Natural killer cell (primary cell): ENCODE results near the gene TRMT1. TPM values are rescaled to one million over a fixed set of nuclear protein-coding genes. Genes with fewer than 3 reads are reported as not detected.

ENCODE experiments used
- ATAC-seq, 3 donors: fragments of 150-1000 bp in 2 of 3; fragments of 200-7000 bp in 1 of 3; cut with Tn5 transposase; 1 replicate in 1 of 3; 2 replicates in 2 of 3; pipeline ENCODE4 v1.10.0; 2021; ENCODE audit warnings: mild to moderate bottlenecking in 2 of 3, moderate library complexity in 2 of 3
- DNase-seq, 2 donors: peaks; one replicate each; pipeline versions ENCODE4 v3.0.0 to v3.0.0-alpha.2; 2013 to 2021; ENCODE audit warnings: mixed read lengths in 1 of 2
- H3K27ac ChIP-seq: one replicate; pipeline ENCODE4 v1.5.1; 2013; ENCODE audit warnings: mild to moderate bottlenecking, low read length
- H3K27me3 ChIP-seq: one replicate; pipeline ENCODE4 v1.6.1; 2013; ENCODE audit warnings: low read length; ENCODE audit not compliant: control insufficient read depth, insufficient read depth
- H3K36me3 ChIP-seq: one replicate; pipeline ENCODE4 v1.6.1; 2013; ENCODE audit warnings: low read length; ENCODE audit not compliant: control insufficient read depth, insufficient read depth
- H3K4me1 ChIP-seq: one replicate; pipeline ENCODE4 v1.6.1; 2013; ENCODE audit warnings: low read length; ENCODE audit not compliant: control insufficient read depth, insufficient read depth
- H3K4me3 ChIP-seq: one replicate; pipeline ENCODE4 v1.5.1; 2013; ENCODE audit warnings: low read length
- H3K9me3 ChIP-seq: one replicate; pipeline ENCODE4 v1.6.1; 2013; ENCODE audit warnings: low read length; ENCODE audit not compliant: control insufficient read depth, insufficient read depth
- H3K27ac Mint-ChIP-seq, 2 donors: one replicate each; pipeline ENCODE4 v1.8.0; 2022; ENCODE audit warnings: mild to moderate bottlenecking in 2 of 2, mixed read lengths in 2 of 2, moderate library complexity in 1 of 2
- H3K27me3 Mint-ChIP-seq, 2 donors: one replicate each; pipeline ENCODE4 v1.8.0; 2022; ENCODE audit warnings: low read depth in 2 of 2, mixed read lengths in 2 of 2
- H3K36me3 Mint-ChIP-seq: one replicate; pipeline ENCODE4 v1.8.0; 2022; ENCODE audit warnings: mixed read lengths
- H3K4me1 Mint-ChIP-seq, 2 donors: one replicate each; pipeline ENCODE4 v1.8.0; 2022; ENCODE audit warnings: mixed read lengths in 2 of 2
- H3K4me3 Mint-ChIP-seq: one replicate; pipeline ENCODE4 v1.8.0; 2022; ENCODE audit warnings: mild to moderate bottlenecking, moderate library complexity, mixed read lengths
- H3K9me3 Mint-ChIP-seq, 2 donors: one replicate each; pipeline ENCODE4 v1.8.0; 2022; ENCODE audit warnings: mixed read lengths in 2 of 2
- WGBS: methylation state at CpG from one replicate; pipeline ENCODE4 v1.1.7; 2013; ENCODE audit warnings: missing lambda C conversion rate; ENCODE audit not compliant: insufficient coverage; 5-methylcytosine and 5-hydroxymethylcytosine counted together
- intact Hi-C: fragments of 100-400 bp; cut with micrococcal nuclease; formaldehyde crosslinking; loops from one replicate; pipeline ENCODE4 v1.14.2; 2022
- total RNA-seq, 4 donors: library from RNA; stranded (reverse); fragments of 120-200 nt in 1 of 4; gene quantifications; one replicate each; pipeline versions ENCODE4 v1.2.3 to v1.2.4, GENCODE V29; 2013 to 2022
- TF ChIP-seq, protein P1 (sequence below): fragments of 200-600 bp; IDR thresholded peaks from one replicate; pipeline ENCODE4 v1.8.0; 2022; ENCODE audit warnings: antibody characterized with exemption

The TRMT1 gene
- total RNA-seq, 3 donors from 2014 or later (not counting 1 experiment from before 2014, with no cell fraction given), result 33.8 to 48.5 (median 42.2) TPM

GRCh38 chr19:13089857-13090507, 26.6 kb downstream of the TRMT1 start:
- Mint-ChIP-seq H3K27me3 (peaks cover 0 to 20% of the 10 kb centered on the region in 2 donors), H3K36me3 (no peaks in the 10 kb centered on the region), H3K27ac (no peak overlapping the region), H3K9me3 (no peaks in the 10 kb centered on the region), H3K4me1 (peaks cover 0 to 4% of the 10 kb centered on the region in 2 donors), H3K4me3 (no peak overlapping the region)
- H3K27me3 ChIP-seq, result peaks cover 7% of the 10 kb centered on the region
- ATAC-seq (no peak), DNase-seq (no peak)
- H3K4me3 ChIP-seq, result no peak overlapping the region
- TF ChIP-seq, protein P1, sequence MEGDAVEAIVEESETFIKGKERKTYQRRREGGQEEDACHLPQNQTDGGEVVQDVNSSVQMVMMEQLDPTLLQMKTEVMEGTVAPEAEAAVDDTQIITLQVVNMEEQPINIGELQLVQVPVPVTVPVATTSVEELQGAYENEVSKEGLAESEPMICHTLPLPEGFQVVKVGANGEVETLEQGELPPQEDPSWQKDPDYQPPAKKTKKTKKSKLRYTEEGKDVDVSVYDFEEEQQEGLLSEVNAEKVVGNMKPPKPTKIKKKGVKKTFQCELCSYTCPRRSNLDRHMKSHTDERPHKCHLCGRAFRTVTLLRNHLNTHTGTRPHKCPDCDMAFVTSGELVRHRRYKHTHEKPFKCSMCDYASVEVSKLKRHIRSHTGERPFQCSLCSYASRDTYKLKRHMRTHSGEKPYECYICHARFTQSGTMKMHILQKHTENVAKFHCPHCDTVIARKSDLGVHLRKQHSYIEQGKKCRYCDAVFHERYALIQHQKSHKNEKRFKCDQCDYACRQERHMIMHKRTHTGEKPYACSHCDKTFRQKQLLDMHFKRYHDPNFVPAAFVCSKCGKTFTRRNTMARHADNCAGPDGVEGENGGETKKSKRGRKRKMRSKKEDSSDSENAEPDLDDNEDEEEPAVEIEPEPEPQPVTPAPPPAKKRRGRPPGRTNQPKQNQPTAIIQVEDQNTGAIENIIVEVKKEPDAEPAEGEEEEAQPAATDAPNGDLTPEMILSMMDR, result no peak
- no peaks in the 10 kb centered on the region for H3K9me3 ChIP-seq
- H3K36me3 ChIP-seq, result no peaks in the 10 kb centered on the region
- intact Hi-C loops, result no loop called here
- WGBS, result 93% methylated on average over 12 of the region's 12 CpGs
- peaks cover 12% of the 10 kb centered on the region for H3K4me1 ChIP-seq
- H3K27ac ChIP-seq, result no peak overlapping the region

DNA sequence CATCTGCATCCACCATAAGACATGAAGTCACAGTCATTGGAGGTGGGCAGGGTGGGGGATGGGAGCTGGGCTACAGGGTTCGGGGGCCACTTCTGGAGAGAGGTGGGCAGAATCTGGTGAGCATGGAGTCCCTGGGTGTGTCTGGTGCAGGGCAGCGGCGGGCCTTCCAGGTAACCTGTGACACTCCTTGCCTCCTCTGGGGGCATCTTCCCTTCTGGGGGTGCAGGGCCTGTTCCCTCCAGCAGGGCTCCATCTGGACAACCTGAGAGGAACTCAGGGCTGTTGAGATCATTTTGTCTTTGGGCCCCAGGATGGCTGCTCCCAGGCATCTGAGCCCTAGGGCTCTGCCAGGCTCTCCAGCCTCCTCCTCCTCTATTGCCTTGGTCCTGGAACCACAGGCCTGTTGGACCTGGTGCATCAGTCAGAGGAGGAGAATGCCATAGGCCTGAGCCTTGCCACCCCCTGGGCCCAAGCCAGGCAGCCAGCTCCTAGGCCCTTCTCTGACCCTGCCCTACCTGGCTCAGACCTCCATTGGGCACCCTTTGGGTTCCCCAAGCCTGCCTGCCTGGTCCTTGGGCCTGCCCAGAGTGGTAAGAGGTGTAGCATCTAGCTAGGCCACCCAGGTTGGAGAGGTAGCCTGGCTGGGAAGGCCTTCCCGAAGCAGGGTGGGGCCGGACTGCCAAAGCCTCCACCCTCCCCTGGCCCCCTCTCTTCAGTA, 27.2 kb downstream of the TRMT1 start:
- intact Hi-C loops, result no loop called here
- no peaks in the 10 kb centered on the region for H3K36me3 ChIP-seq
- no peak overlapping the region for H3K4me3 ChIP-seq
- no peak overlapping the region for H3K4me3 Mint-ChIP-seq
- ATAC-seq, result peak in 2 of 3 donors; percentile 34 to 37
- H3K4me1 Mint-ChIP-seq, result no peaks in the 10 kb centered on the region
- TF ChIP-seq, protein P1, result no peak
- no peak overlapping the region for H3K27ac Mint-ChIP-seq
- no peaks in the 10 kb centered on the region for H3K36me3 Mint-ChIP-seq
- peaks cover 5% of the 10 kb centered on the region for H3K4me1 ChIP-seq
- peaks cover 0 to 20% of the 10 kb centered on the region in 2 donors for H3K27me3 Mint-ChIP-seq
- H3K9me3 Mint-ChIP-seq, result no peaks in the 10 kb centered on the region
- H3K27me3 ChIP-seq, result peaks cover 4% of the 10 kb centered on the region
- DNase-seq, result peak in 1 of 2 donors; percentile 44
- 94% methylated on average over 5 of the region's 5 CpGs for WGBS
- no peaks in the 10 kb centered on the region for H3K9me3 ChIP-seq
- H3K27ac ChIP-seq, result no peak overlapping the region

DNA sequence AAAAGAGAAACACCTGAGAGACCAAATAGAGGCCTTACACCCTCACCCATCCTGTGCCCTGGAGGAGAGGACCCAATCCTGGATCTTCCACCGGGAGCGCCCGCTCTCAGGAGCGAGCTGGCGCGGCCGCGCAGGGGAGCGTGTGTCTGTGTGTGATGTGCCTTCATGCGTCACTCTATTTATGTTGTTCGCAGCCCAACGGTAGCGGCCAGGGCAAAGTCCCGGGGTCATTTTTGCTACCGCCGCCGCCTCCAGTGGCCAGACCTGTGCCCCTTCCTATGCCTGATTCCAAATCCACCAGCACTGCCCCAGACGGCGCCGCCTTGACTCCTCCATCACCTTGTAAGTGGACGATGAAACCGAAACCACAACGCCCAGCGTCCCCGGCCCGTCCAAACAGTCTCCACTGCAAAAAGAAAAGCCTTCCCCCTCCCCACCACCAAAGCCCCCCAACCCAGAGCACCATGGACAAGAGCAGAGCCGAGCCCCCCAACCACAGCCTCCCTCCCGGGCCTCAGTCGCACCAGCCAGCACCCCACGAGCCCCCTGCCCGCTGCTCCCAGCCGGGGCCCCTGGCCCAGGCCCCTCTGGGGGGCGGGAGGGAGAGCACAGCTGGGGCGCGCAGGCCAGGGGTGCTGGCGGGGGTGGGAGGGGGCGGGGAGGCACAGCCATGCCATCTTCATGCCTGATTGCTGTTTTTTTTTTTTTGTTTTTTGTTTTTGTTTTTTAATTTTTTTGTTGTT, 28.6 kb downstream of the TRMT1 start:
- no peaks in the 10 kb centered on the region for H3K9me3 ChIP-seq
- no peaks in the 10 kb centered on the region for H3K27me3 ChIP-seq
- Mint-ChIP-seq H3K36me3 (no peaks in the 10 kb centered on the region), H3K9me3 (no peaks in the 10 kb centered on the region), H3K27me3 (peaks cover 0 to 21% of the 10 kb centered on the region in 2 donors), H3K4me3 (no peak overlapping the region), H3K27ac (no peak overlapping the region), H3K4me1 (no peaks in the 10 kb centered on the region)
- H3K4me1 ChIP-seq, result no peaks in the 10 kb centered on the region
- no peak for DNase-seq
- no peak overlapping the region for H3K4me3 ChIP-seq
- TF ChIP-seq, protein P1, result no peak
- WGBS, result 90% methylated on average over 33 of the region's 37 CpGs
- H3K27ac ChIP-seq, result no peak overlapping the region
- H3K36me3 ChIP-seq, result no peaks in the 10 kb centered on the region
- ATAC-seq, result no peak
- intact Hi-C loops, result no loop called here
